ENCODE results near the gene RBMS3. TPM values are rescaled to one million over a fixed set of nuclear protein-coding genes. Genes with fewer than 3 reads are reported as not detected.

Gene RBMS3
- total and polyA plus RNA-seq, 2 of the 8 experiments (the other 6 are each of a cell fraction or from before 2014, with no cell fraction given), result 3.7 to 6.9 TPM

DNA sequence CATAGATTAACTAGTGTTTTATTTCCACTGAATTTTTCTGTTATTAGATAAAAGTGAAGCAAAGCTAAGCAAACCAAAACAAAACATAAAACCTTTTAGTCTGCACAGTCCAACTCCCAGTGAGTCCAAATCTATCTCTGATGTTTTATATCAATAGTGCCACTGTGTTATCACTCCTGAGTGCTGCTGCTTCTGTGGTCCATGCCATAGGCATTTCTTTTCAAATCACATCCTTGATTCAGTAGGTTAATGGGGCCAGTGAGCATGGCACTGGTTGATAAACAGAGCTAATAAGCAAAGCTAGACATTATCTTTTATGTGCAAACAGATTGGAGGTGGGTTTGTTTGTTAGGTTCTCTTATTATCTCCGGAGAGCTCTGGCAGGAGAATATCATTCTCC lies 30.0 kb downstream of the RBMS3 start:
- Histone ChIP-seq H2BK15ac (ENCODE audit: low read length) (no peak overlapping the region), H2BK12ac (ENCODE audit: low read depth, low read length) (no peak overlapping the region), H3K27ac (ENCODE audit: low read depth, low read length) (no peak overlapping the region), H3K9ac (replicated peaks in 1 of 4; ENCODE audit: extremely low read depth in 1 of 4, low read depth in 3 of 4, low read length in 3 of 4) (no peak overlapping the region), H3K18ac (ENCODE audit: extremely low read depth, low read length) (no peak overlapping the region), H3K56ac (replicated peaks; ENCODE audit: insufficient read length, low read depth, low read length) (no peak overlapping the region), H3K27me3 (replicated peaks in 1 of 4; ENCODE audit: control insufficient read depth in 3 of 4, extremely low read depth in 1 of 4, insufficient read depth in 3 of 4, low read length in 3 of 4) (no peaks in the 10 kb centered on the region), H2BK20ac (ENCODE audit: low read length) (no peak overlapping the region), H3K23me2 (ENCODE audit: low read depth, low read length) (no peaks in the 10 kb centered on the region), H2BK5ac (ENCODE audit: low read depth, low read length) (no peak overlapping the region), H3K4me3 (ENCODE audit: extremely low read depth in 1 of 4, insufficient read depth in 2 of 4, low read depth in 3 of 4, low read length in 4 of 4) (no peak overlapping the region), H3K36me3 (ENCODE audit: control insufficient read depth in 2 of 4, insufficient read depth in 4 of 4, low read length in 3 of 4) (no peaks in the 10 kb centered on the region), H3K79me1 (ENCODE audit: low read depth, low read length) (no peaks in the 10 kb centered on the region), H3K9me3 (ENCODE audit: insufficient read depth in 2 of 2, low read depth in 1 of 2, low read length in 1 of 2) (no peaks in the 10 kb centered on the region; a peak in 1 of 4 replicates), H3K23ac (ENCODE audit: insufficient read length) (no peak overlapping the region), H3K4me2 (ENCODE audit: insufficient read depth in 1 of 2, low read depth in 2 of 2, low read length in 2 of 2) (no peak overlapping the region), H2AFZ (ENCODE audit: low read length) (no peak overlapping the region), H4K8ac (ENCODE audit: extremely low read depth, insufficient read depth, low read length) (no peak overlapping the region), H2BK120ac (replicated peaks; ENCODE audit: low read depth, low read length) (no peak overlapping the region), H3K79me2 (ENCODE audit: control insufficient read depth in 1 of 2, insufficient read depth in 2 of 2, low read length in 2 of 2) (no peaks in the 10 kb centered on the region), H4K20me1 (replicated peaks in 1 of 2; ENCODE audit: control insufficient read depth in 1 of 2, insufficient read depth in 2 of 2, low read length in 2 of 2) (no peaks in the 10 kb centered on the region), H3K14ac (ENCODE audit: insufficient read length) (no peak overlapping the region), H3K4ac (replicated peaks; ENCODE audit: insufficient read length, low read depth, low read length) (no peak overlapping the region), H2AK5ac (ENCODE audit: low read depth, low read length) (no peak overlapping the region), H4K5ac (ENCODE audit: insufficient read length, low read depth, low read length) (no peak overlapping the region), H4K91ac (replicated peaks; ENCODE audit: insufficient read length, low read length) (no peak overlapping the region), H3K4me1 (replicated peaks in 1 of 4; ENCODE audit: control insufficient read depth in 3 of 4, insufficient read depth in 4 of 4, low read length in 3 of 4) (no peaks in the 10 kb centered on the region)
- CTCF ChIA-PET (ENCODE audit: partially characterized antibody), result no interaction called here
- no peak for DNase-seq (ENCODE audit: low read depth in 1 of 2, low spot score in 2 of 2)
- POLR2A ChIA-PET (ENCODE audit: partially characterized antibody), result no interaction called here
- no peak for TF ChIP-seq SAP30 (IDR thresholded peaks at IDR 0.05; ENCODE audit: insufficient read depth, insufficient replicate concordance, low read length)
- FAIRE-seq, result no peak
- WGBS, 2 experiments (ENCODE audit: extremely low coverage in 1 of 2, insufficient coverage in 1 of 2, insufficient read length in 1 of 2, insufficient replicate concordance in 2 of 2, low coverage in 1 of 2, low lambda C conversion rate in 2 of 2, missing lambda C conversion rate in 1 of 2), result 75% methylated on average over 1 of the region's 1 CpG; no CpG with 5 or more reads in 1 of the 2 experiments
